Measurements from ENCODE around the gene THTPA. TPM values are rescaled to one million over a fixed set of nuclear protein-coding genes. Genes with fewer than 3 reads are reported as not detected.
"Not testable (repeated sequence)": the region's sequence is repeated elsewhere in the genome, so short reads cannot be mapped to it uniquely, and the experiment has no call there.

THTPA gene
- total RNA-seq, 2 donors from 2014 or later = 22.5 to 45.4 TPM

GRCh38 chr14:23532658-23533057, 23.4 kb upstream of the THTPA start:
- no peaks in the 10 kb centered on the region for H3K9me3 ChIP-seq
- H3K4me3 ChIP-seq = no peak overlapping the region
- no peak for DNase-seq (ENCODE audit: low spot score)
- no peaks in the 10 kb centered on the region for H3K4me1 ChIP-seq (replicated peaks)
- no peaks in the 10 kb centered on the region for H3K27me3 ChIP-seq (replicated peaks; ENCODE audit: insufficient read depth)
- no peaks in the 10 kb centered on the region for H3K36me3 ChIP-seq
- no peak overlapping the region for H3K27ac ChIP-seq
- 93% methylated on average over 7 of the region's 7 CpGs for WGBS
- no peak for TF ChIP-seq CTCF (IDR thresholded peaks at IDR 0.05)
- TF ChIP-seq POLR2AphosphoS5 (IDR thresholded peaks at IDR 0.05) = no peak
- no peak for TF ChIP-seq POLR2A (IDR thresholded peaks at IDR 0.05)
- intact Hi-C loops (cut with DNase I) = no loop called here

- H3K27ac ChIP-seq = no peak overlapping the region
- intact Hi-C loops (cut with DNase I) = no loop called here
- no peaks in the 10 kb centered on the region for H3K27me3 ChIP-seq (replicated peaks; ENCODE audit: insufficient read depth)
- no peak for DNase-seq (ENCODE audit: low spot score)
- 91% methylated on average over 16 of the region's 16 CpGs for WGBS
- H3K4me3 ChIP-seq = no peak overlapping the region
- no peaks in the 10 kb centered on the region for H3K36me3 ChIP-seq
- no peaks in the 10 kb centered on the region for H3K9me3 ChIP-seq
- no peaks in the 10 kb centered on the region for H3K4me1 ChIP-seq (replicated peaks)
- no peak for TF ChIP-seq POLR2AphosphoS5 (IDR thresholded peaks at IDR 0.05)
- TF ChIP-seq CTCF (IDR thresholded peaks at IDR 0.05) = no peak
- no peak for TF ChIP-seq POLR2A (IDR thresholded peaks at IDR 0.05)
These were observed 22.2 kb upstream of the THTPA start for GRCh38 chr14:23533652-23534435.

- WGBS = 87% methylated on average over 4 of the region's 4 CpGs
- Histone ChIP-seq H3K4me1 (replicated peaks) (no peaks in the 10 kb centered on the region), H3K9me3 (no peaks in the 10 kb centered on the region), H3K27me3 (replicated peaks; ENCODE audit: insufficient read depth) (no peaks in the 10 kb centered on the region), H3K4me3 (no peak overlapping the region), H3K27ac (no peak overlapping the region), H3K36me3 (no peaks in the 10 kb centered on the region)
- TF ChIP-seq POLR2A (IDR thresholded peaks at IDR 0.05) (no peak), CTCF (IDR thresholded peaks at IDR 0.05) (no peak), POLR2AphosphoS5 (IDR thresholded peaks at IDR 0.05) (no peak)
- intact Hi-C loops (cut with DNase I) = no loop called here
- no peak for DNase-seq (ENCODE audit: low spot score)
These were observed 20.1 kb upstream of the THTPA start for GRCh38 chr14:23535943-23536342.

- TF ChIP-seq POLR2A (IDR thresholded peaks at IDR 0.05) (no peak), CTCF (IDR thresholded peaks at IDR 0.05) (no peak), POLR2AphosphoS5 (IDR thresholded peaks at IDR 0.05) (no peak)
- WGBS = 83% methylated on average over 2 of the region's 2 CpGs
- no peak overlapping the region for H3K4me3 ChIP-seq
- intact Hi-C loops (cut with DNase I) = no loop called here
- no peak overlapping the region for H3K27ac ChIP-seq
- no peaks in the 10 kb centered on the region for H3K27me3 ChIP-seq (replicated peaks; ENCODE audit: insufficient read depth)
- H3K36me3 ChIP-seq = no peaks in the 10 kb centered on the region
- H3K9me3 ChIP-seq = no peaks in the 10 kb centered on the region
- no peak for DNase-seq (ENCODE audit: low spot score)
- no peaks in the 10 kb centered on the region for H3K4me1 ChIP-seq (replicated peaks)
These were observed 19.6 kb upstream of the THTPA start for GRCh38 chr14:23536494-23536893.

GRCh38 chr14:23536906-23537305, 19.2 kb upstream of the THTPA start:
- H3K27ac ChIP-seq; H3K4me3 ChIP-seq; H3K36me3 ChIP-seq; H3K4me1 ChIP-seq (replicated peaks); DNase-seq (ENCODE audit: low spot score); H3K27me3 ChIP-seq (replicated peaks; ENCODE audit: insufficient read depth); intact Hi-C loops (cut with DNase I); H3K9me3 ChIP-seq: not testable (repeated sequence)
- 91% methylated on average over 6 of the region's 6 CpGs for WGBS
